Measurements from ENCODE around the gene IRS2.

- no peak for TF ChIP-seq CTCF (optimal IDR thresholded peaks at IDR 0.05 in 1 of 3, IDR thresholded peaks at IDR 0.05 in 1 of 3, conservative IDR thresholded peaks at IDR 0.05 in 1 of 3; ENCODE audit: extremely low read depth in 1 of 3, insufficient read depth in 2 of 3, low read length in 3 of 3)
- no peak for TF ChIP-seq EZH2 (IDR thresholded peaks at IDR 0.05; ENCODE audit: low read length)
Observed at GRCh38 chr13:109768176-109768575, 18.2 kb downstream of the IRS2 start.
